NCI-H748 (cell line): ENCODE measurements around the gene SIMC1.
"Not testable (repeated sequence)": the region's sequence is repeated elsewhere in the genome, so short reads cannot be mapped to it uniquely, and the experiment has no call there.

ENCODE experiments used
- DNase-seq: peaks from one replicate; lab custom pipeline; 2025; ENCODE audit not compliant: unreplicated experiment; lab: John Stamatoyannopoulos, UW

The SIMC1 gene

DNA sequence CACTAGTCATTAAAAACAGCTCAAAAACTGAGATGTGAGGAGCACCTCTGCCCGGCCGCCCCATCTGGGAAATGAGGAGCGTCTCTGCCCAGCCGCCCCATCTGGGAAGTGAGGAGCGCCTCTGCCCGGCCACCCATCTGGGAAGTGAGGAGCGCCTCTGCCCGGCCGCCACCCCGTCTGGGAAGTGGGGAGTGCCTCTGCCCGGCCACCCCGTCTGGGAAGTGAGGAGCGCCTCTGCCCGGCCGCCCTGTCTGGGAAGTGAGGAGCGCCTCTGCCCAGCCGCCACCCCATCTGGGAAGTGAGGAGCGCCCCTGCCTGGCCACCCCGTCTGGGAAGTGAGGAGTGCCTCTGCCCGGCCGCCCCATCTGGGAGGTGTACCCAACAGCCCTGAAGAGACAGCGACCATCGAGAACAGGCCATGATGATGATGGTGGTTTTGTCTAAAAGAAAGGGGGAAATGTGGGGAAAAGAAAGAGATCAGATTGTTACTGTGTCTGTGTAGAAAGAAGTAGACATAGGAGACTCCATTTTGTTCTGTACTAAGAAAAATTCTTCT is 23.7 kb upstream of the SIMC1 start:
- DNase-seq: not testable (repeated sequence)

DNA sequence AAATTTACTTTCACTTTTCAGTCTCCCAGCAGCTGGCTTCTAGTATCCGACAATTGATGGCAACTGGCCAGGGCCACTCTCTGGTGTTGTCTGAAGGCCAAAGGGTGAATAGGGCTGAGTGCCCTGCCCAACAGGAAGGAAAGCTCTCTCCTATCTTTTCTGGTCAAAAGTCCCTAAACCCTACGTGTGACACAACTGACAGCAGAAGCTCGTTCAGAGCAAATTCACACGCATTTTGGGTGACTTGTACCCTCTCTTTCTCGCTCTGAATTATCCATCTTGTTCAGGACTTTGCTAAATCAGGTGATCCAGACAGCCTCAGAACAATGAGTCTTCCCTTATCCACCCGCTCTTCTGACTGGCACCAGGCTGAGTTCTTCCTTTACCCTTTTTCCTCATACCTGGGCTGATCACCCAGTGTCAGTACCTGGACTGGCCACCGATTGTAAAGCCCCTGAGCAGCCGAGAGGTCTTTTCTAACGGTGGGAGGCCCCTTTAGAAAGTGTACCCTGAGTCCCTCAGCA is 21.8 kb upstream of the SIMC1 start:
- peak; percentile 32 for DNase-seq

DNA sequence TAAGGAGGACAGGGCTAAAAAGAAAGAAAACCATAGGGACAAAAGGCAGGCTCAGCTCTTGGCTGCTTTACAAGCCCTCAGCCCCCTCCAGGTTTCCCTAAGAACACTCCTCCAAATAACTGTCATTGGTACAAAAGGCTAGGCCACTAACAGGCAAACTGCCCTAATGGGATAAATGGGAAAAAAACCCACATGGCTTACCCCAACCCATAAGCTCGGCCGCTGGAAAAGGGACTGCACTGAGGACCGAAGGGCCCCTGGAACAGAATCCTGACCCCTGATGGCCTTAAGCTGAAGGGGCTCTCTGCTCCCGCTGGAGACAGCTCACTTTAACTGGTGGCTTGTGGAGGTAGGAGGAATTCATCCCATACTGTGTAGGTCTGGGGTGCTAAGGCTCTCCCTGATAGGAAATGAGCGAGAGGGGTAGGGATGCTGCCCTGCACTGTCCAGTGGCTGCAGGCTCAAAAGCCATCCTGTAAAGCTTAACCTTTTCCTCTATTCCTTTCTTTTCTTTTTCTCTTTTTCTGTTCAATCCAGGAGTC is 21.0 kb upstream of the SIMC1 start:
- not testable (repeated sequence) for DNase-seq

DNA sequence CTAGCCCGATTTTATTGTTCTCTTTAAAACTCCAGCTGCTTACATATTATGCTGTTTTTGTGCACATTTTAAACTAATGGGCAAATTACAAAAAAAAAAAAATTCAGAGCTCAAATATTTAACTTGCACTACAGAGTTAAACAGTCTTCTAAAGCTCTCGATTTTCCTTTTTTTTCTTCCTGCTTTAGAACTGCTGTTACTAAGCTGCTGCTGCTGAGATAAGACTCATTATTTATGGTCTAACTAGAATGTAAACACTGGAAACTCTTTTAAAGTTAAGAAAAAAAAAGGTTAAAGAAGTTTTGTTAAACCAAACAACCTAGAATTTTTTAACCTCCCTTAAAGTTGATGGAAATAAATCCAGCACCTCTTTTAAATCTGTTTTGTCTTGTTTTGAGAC is 20.5 kb upstream of the SIMC1 start:
- DNase-seq: not testable (repeated sequence)

DNA sequence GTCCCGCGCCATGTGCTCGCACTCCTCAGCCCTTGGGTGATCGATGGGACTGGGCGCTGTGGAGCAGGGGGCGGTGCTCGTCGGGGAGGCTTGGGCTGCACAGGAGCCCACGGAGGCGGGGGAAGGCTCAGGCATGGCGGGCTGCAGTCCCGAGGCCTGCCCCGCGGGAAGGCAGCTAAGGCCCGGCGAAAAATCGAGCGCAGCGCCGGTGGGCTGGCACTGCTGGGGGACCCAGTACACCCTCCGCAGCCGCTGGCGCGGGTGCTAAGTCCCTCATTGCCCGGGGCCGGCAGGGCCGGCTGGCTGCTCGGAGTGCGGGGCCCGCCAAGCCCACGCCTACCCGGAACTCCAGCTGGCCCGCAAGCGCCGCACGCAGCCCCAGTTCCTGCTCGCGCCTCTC is 16.2 kb upstream of the SIMC1 start:
- DNase-seq: not testable (repeated sequence)

DNA sequence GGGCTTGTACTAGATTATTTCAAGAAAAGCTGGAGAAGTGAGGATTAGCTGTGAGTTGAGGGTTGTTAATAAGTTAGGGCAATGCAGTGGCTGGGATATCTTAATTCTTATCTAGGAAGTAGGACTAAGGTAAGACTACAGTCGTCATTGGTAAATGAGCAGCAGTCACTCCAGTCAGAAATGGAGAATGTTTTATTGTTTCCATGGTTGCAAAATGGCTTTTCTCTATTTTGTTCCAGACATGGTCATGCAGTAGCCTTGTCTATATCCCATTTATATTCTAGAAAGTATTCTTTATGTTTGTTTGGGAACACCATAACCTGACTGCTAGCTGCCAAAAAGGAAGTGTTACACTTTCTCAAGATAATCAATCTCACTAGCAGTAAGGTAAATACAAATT is 9.9 kb upstream of the SIMC1 start:
- DNase-seq: not testable (repeated sequence)

DNA sequence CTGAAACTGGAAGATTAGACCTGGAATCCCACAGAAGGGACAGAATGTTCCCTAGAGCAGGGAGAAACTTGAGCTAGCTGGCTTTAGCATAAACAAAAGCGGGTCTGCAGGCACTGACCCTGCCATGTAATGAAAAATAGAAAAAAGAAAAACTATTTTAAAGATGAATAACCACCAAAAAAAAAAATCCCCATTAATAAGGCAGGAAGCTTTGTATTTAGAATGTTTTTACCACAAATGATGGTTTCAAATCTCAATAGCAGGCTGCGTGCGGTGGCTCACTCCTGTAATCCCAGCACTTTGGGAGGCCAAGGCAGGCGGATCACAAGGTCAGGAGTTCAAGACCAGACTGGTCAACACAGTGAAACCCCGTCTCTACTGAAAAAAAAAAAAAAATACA is 5.0 kb upstream of the SIMC1 start:
- not testable (repeated sequence) for DNase-seq

DNA sequence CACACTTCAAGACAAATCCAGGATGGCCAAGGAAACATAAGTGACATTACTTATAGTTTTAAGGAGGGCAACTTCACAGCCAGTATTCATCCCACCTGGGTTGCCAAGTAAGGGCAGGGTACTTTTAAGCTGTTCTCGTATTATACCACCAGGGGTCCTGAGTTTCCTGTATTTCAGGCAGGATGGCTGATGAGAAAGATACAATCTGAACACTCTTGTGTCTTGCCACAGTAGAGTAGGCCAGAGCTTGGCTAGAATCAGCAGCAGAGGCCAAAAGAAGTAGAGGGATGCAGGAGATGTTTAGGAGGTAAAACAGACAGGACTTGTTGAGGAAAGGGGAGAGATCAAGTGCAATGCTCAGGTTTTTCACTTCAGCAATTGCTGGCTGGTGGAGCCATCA is 3.1 kb upstream of the SIMC1 start:
- peak; percentile 74 for DNase-seq

DNA sequence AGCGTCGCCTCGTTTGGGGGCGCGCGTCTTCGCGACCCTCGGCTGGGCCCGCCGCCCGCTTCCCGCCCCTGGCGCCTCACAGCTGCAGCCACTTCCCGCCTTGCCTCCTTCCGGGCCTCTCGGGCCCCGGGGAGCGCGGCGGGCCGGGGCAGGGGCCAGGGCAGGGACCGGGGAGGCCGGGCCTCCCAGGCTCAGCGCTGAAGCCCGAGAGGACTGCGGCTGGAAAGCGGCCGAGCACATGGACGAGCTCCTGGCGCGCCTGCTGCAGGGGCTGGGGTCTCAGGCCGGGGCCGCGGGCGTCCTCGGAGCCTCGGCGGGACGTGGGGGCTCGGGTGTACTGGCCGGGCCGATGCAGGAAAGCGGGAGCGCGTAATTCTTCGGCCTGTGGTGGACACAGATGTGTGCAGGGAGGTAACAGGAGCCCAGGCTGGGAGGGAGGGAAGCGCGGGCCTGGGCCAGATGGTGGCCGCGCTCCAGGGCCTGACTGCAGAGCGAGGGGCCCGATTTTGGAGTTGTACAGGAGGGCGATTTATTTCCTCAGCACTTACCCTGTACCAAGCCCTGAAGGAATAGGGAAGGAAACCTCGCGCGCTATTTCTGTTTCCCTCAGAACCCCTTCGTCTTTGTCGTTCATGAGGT is 540 bp downstream of the SIMC1 start:
- not testable (repeated sequence) for DNase-seq

DNA sequence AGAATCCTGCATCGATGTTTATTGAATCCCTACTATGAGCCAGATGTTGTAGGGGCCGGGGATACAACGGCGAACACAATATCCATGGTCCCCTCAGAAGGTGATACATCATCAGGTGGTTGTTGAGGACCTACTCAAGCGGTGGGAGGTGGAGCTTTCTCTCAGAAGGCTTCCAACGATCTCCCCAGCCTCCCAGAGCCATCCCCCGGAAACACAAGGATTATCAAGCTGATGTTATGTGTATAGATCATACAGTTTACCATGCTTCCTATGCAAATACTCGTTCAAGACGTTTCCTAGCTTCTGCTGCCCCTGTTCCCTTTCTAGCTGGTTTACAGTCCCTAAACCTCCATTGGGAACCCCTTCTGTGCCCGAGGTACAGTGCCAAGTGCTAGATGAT is 1.1 kb downstream of the SIMC1 start:
- DNase-seq: not testable (repeated sequence)

DNA sequence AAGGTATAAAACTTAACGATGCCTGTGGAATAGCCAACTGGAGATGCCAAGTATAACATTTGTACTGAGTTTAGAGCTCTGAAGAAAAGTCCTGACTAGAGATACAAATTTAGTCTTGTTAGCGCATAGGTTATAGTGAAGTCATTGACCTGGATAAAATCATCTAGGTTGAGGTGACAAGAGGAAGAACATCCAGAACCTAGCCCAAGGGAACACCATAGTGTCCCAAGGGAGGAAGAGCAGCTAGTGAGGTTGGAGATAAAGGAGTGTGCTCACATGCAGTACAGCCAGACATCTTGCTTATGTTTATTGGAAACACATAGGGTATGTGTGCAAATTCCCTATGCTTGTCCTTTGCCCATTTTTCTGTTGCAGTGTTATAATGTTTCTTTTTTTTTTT is 6.1 kb downstream of the SIMC1 start:
- not testable (repeated sequence) for DNase-seq

DNA sequence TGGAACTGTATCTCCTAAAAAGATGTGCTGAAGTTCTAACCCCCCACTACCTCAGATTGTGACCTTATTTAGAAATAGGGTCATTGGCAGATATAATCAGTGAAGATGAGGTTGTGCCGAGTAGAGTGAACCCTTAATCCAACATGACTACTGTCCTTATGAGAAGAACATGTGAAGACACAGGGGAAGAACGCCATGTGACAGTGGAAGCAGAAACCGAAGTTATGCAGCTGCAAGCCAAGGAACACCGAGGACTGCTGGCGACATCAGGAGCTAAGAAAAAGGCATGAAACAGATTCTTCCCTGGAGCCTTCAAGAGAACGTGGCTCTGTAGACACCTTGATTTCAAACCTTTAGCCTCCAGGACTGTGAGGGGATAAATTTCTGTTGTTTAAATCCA is 6.8 kb downstream of the SIMC1 start:
- DNase-seq: not testable (repeated sequence)

DNA sequence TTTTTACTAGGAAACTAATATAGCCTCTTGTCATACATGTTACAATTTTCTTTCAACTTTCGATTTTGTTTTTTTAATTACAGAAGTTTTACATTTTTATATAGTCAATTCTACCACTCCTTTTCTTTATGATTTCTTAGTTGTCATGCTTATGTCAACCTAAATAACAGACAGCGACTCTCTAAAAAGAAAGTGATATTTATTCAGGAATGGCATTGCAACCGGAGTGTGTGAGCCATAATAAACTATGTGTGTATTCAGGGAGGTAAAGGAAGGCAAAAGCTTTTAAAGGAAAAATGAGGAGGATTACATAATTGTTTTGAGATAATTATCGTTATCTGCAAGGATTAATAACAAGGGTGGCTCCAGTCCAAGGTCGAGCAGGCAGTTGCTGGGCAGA is 7.3 kb downstream of the SIMC1 start:
- DNase-seq: not testable (repeated sequence)

DNA sequence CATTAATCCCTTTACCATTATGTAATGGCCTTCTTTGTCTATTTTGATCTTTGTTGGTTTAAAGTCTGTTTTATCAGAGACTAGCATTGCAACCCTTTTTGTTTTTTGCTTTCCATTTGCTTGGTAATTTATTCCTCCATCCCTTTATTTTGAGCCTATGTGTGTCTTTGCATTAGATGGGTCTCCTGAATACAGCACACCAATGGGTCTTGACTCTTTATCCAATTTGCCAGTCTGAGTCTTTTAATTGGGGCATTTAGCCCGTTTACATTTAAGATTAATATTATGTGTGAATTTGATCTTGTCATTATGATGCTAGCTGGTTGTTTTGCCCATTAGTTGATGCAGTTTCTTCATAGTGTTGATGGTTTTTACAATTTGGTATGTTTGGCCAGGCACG is 12.5 kb downstream of the SIMC1 start:
- not testable (repeated sequence) for DNase-seq

DNA sequence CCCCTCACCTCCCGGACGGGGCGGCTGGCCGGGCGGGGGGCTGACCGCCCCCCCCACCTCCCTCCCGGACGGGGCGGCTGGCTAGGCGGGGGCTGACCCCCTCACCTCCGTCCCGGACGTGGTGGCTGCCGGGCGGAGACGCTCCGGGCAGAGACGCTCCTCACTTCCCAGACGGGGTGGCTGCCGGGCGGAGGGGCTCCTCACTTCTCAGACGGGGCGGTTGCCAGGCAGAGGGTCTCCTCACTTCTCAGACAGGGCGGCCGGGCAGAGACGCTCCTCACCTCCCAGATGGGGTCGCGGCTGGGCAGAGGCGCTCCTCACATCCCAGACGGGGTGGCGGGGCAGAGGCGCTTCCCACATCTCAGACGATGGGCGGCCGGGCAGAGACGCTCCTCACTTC is 13.9 kb downstream of the SIMC1 start:
- DNase-seq: not testable (repeated sequence)

DNA sequence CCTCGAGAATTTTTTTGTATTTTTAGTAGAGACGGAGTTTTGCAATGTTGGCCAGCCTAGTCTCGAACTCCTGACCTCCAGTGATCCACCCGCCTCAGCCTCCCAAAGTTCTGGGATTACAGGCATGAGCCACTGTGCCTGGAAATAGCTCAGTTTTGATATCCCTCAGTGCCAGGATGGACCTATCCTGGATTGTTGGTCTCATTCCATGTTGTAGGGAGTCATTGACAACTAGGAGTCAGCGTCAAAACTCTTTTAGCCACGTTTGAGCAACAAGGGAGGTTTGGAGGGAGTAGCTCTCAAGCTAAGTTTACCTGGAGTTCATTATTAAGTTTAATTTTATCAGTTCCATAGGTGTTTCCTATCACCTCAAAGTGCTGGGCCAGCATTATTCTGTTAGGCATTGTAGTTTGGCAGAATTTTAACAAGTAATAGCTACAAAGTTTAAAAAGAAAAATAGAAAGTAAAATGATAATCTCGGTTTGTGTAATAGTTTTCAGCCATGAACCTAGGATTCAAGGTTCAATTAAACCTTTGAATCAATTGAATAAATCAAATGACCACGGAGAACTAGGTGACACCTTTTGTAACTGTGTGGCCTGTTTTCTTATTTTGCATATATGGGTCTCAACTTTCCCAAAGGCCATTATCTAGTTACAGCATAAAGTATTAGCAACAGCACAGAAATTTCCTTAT is 15.3 kb downstream of the SIMC1 start:
- not testable (repeated sequence) for DNase-seq

DNA sequence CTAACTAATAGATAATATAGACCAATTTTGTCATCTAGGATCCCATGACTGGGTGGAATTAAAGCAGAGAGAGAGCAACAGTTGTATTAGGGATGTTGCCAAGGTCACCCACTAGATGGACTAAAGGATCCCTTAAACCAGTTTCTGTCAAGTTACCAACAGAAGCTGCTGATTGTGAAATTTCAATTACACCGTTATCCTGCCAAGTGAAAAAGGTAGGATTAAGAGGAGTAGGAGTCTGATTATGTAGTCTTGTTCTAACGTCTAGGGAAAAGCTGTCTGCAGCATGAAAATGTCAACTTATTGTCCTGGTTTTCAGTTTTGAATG is 15.8 kb downstream of the SIMC1 start:
- not testable (repeated sequence) for DNase-seq

DNA sequence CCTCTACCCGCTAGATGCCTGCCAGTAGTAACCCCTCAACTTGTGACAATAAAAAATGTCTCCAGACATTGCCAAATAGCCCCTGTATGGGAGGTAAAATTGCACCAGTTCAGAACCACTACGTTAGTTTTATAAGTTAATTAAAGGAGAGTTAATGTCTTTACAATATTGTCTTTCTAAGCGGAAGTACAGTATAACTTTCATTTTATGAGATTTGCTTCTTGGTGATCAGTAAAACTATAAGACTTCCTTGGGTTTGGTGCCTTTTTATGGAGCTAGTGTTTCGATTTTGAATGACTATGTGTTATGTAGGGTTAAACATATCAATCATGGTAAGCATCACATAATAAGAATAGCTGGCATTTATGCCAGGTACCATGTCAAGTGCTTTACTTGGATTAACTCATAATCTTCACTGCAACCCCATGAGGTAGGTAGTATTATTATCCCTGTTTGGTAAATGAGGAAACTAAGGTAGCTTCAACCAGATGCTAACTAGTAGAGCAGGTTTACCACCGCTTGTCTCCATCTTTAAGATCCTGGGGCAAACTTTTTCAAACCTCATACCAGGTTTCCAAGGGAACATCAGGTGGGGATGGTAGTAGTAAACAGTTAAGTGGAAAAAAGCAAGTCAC is 19.8 kb downstream of the SIMC1 start:
- not testable (repeated sequence) for DNase-seq

DNA sequence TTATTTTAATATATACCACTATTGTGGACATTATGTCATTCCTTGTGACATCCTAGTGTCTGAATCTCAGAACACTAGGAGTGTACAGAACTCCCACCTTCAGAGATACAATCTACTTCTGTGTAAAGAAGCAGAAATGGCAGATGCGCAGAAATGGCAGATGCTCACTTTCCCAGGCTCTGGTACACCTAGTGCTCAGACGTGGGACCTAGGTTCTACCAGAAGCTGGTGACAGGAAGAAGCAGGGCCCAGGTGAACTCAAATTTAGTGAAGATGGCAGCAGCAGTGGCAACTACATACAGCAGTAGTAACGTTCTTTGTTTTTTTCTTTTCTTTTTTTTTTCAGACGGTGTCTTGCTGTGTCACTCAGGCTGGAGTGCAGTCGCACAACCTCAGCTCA is 22.5 kb downstream of the SIMC1 start:
- DNase-seq: not testable (repeated sequence)

DNA sequence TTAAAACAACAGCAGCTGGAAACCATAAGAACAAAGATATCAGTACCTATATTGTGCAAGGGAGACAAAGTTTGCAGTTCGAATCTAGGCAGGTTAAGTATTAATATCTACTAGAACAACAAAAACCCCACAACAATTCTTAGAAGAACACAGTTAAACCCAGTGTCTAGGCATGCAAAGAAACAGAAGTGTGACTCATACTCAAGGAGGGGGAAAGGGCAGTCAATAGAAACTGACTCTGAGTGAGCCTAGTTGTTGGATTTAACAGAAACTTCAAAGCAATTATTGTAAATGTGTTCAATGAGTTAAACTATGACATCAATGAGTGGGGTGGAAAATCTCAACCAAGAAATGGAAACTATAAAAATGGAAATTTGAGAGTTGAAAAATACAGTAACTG is 28.2 kb downstream of the SIMC1 start:
- not testable (repeated sequence) for DNase-seq

DNA sequence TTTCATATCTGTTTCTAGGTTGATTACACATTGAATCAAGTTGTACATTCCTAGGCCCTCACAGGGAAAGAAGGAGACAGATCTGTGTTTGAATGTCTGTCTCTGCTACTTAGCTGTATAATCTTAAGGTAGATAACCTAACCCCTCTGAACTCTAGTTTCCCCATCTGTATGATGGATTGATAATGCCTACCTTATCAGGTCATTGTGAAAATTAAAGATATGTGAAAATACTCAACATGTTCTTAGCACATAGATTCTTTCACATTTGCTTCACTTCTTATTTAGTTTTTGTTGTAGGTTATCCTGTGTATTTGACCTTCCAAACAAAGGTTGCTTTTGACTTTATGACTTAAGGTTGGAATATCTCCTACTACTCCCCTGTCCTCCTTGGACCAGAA is 50.8 kb downstream of the SIMC1 start:
- not testable (repeated sequence) for DNase-seq
